Head of caudate nucleus (tissue), 42 donors: ENCODE measurements around the gene PRDM13.
"Not testable (repeated sequence)": the region's sequence is repeated elsewhere in the genome, so short reads cannot be mapped to it uniquely, and the experiment has no call there.

Experiments
- DNase-seq, 42 donors: peaks; one replicate each; pipeline versions ENCODE4 v3.0.0 to v3.0.0-alpha.2; 2020 to 2021; ENCODE audit warnings: mixed read lengths in 7 of 42
- intact Hi-C: fragments of 100-400 bp; cut with DNase I; formaldehyde crosslinking; loops from one replicate; pipeline ENCODE4 v1.15.0; 2022

Gene PRDM13

DNA sequence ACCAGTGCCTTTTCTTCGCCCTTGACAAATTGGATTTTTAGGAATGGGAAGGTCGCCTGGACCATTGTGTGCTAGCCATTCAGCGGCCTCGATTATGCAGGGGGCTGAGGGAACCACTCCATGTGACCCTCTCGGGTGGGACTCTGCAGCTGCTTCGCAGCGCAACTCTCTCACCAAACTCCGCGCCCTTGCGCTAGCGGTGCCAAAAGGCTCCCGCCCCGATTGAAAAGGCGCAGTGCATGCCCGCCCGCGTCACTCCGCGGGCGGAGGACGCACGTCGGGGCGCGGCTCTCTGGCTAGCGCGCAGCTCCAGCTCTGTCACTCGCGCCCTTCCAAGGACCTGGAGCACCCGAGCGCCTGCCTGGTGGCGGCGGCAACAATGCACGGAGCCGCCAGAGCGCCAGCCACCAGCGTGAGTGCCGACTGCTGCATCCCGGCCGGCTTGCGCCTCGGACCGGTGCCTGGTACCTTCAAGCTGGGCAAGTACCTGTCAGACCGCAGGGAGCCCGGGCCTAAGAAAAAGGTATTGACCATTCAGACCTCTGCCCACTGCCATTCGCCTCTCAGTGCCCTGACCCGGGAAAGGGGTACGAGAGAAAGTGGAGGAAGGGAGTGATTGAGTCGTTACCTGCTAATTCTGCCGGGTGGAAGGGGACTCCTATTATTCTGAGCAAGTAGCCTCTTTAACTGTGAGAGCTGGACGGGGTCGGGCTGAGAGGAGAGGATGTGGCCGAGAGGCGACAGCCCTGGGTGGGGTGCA lies at the start of gene PRDM13:
TSS of gene PRDM13 (plus strand) at position 178 of the 760 bp plus-strand sequence. CDS start at position 380, 202 bp downstream.
- intact Hi-C loops = no loop called here

DNA sequence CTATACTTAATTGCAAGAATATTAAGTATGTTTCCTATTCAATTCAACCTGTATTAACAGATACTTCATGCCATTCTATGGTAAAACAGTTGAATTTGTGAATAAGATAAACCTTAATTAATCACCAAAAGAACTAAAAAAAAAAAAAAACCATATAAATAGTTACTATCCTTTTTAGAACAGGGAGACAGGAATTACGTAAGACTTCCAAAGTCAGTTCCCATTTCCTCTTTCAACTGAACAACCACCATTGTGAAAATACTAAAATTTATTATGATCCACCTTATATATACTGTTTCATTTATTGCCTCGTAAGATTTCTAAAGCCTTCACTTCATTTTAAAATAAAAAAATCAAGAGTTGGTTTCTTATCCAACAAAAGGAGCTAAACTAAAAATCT lies 47.6 kb upstream of the PRDM13 start:
- no peak for DNase-seq
- intact Hi-C loops = no loop called here

More for the DNA sequence above, at the start of gene PRDM13:
- DNase-seq = no peak

DNA sequence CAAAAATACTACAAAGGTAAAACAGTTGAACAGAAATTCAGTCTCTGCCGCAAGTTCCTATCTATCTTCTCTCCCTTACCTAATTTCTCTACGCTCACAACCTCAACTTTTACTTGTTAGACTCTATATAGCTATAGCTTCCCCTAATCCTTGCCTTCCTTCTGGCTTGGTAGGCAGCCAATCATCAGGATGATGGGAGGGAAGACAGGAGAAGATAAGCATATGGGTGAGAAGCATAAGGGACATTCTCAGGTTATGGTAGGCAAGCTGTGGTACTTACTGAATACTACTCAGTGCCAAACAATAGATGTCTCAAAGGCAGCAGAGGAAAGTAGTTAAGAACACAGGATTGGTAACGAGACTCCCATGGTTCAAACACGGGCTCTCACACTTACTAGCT lies 46.0 kb upstream of the PRDM13 start:
- DNase-seq = no peak
- intact Hi-C loops = no loop called here

DNA sequence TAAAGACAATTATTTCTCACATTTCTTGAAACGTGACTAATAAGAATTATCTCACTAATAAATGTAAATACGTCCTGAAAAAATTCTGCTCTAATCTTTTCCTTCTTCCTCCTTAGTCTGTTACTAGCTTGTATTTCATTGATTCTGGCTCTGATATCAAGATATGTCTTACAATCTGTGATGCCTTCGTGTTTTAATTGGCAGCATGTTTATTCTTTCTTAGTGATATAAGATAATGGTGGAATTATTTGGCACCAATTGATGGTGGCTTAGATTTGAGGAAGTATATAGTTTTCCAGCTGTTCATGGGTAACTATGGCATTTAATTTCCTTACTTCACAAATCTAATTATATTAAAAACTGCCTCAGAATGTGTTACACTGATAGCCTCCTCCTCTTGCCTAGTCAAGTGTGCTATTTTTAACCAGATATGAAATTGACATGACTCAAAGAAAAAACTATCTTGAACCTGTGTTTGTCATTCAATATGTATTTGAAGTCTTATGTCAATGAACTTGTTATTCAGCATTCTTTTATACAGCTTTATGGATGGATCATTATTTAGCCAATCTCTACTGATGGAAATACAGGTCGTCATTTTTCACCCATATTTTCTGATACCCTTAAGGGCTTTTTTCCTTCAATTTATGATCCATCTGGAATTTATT lies 43.4 kb upstream of the PRDM13 start:
- DNase-seq = no peak
- intact Hi-C loops = no loop called here

DNA sequence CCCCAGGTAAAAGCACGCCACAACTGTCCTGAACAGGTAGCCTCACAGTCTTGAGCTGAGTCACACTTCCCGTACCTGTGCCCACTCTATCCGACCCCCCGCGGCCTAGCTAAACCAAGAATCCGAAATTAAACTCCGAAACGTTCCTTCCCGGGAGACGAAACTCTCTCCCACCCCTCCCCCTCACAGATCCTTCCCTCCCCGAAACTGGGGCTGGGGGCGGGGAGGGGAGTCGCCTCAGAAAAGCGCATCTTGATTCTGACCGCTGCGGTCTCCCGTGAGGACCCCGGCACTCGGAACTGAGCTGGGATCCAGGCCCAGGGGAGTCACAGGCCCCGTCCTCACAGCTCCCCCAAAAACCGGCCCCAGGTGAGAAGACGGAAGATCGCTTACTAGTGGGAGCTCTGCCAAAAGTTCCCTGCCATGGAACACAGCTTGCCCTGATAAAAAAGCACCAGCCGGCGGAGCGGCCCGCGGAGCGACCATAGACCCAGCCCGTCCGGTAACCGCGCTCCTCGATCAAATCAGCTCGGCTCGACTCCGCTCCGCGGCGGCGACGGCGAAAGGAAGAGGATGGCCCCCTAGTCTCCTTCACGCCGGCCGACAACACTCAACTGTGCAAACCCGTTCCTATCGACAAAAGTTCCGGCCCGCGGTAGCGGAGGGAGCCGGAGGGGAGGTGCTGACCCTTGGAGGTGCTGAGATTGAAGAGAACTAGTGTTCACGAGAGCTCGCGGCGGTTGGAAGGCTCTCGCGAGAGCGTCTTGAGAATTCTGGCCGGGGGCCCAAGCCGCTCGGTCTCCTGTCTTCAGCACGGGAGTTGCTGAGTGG lies 38.3 kb upstream of the PRDM13 start, which contains the start of gene CCNC:
TSS of gene CCNC (minus strand) at position 558 of the 831 bp plus-strand sequence. CDS start at position 425, 133 bp downstream.
- DNase-seq = peak; percentile 77 to 95 (median 89)
- intact Hi-C loops = loop anchor here (2.0 kb wide), 1 partner anchor 48 kb away; no protein-coding TSS in a partner anchor

DNA sequence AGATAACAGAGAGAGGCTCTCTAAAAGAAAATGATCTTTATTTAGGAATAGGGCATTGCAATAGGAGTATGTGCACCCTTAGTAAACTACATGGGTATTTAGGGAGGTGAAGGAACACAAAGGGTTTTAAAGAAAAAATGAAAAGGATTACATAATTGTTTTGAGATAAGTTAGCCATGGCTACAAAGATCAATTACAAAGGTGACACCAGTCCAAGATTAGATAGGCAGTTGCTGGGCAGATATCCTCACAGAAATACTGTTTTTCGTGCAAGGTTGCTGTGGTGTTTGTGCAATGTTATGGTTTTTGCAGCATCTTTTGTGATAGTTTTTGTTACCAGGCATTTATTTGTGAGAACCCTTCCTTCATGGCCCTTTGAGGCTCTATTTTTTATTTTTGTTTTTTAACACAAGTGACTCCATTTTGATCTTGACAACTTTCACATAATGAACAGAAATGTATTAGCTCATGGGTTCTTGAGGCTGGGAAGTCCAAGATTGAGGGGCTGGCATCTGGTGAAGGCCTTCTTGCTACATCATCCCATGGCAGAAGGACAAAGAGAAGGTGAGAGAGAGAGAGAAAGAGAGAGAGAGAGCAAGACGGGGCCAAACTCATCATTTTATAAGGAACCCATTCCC lies 32.5 kb upstream of the PRDM13 start:
- DNase-seq = no peak
- intact Hi-C loops = no loop called here

DNA sequence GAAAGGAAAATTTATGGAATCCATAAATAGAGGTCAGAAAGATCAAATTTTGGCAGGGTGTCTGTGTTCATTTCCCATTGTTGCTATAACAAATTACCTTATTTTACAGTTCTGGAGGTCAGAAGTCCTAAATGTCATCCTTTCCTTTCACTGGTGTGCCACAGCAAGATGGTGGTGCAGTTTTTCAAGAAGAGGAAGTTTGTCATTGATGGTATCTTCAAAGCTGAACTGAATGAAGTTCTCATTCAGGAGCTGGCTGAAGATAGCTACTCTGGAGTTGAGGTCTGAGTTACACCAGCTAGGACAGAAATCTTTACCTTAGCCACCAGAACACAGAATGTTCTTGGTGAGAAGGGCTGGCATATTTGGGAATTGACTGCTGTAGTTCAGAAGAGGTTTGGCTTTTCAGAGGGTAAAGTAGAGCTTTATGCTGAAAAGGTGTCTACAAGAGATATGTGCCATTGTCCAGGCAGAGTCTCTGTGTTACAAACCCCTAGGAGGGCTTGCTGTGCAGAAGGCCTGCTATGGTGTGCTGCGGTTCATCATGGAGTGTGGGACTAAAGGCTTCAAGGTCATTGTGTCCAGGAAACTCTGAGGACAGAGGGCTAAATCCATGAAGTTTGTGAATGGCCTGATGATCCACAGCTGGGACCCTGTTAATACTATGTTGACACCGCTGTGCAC lies 30.9 kb upstream of the PRDM13 start:
- DNase-seq = no peak
- intact Hi-C loops = no loop called here

DNA sequence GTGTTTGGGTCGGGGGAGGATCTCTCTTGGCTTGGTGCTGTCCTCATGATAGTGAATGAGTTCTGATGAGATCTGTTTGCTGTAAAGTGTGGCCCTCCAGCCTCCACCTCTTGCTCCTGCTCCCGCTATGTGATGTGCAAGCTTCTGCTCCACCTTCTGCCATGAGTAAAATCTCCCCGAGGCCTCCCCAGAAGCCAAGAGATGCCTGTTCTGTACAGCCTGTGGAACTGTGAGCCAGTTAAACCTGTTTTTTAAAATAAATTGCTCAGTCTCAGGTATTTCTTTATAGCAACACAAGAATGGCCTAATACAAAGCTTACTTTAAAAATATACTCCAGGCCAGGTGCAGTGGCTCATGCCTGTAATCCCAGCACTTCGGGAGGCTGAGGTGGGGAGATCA lies 26.9 kb upstream of the PRDM13 start:
- no peak for DNase-seq
- intact Hi-C loops = no loop called here

DNA sequence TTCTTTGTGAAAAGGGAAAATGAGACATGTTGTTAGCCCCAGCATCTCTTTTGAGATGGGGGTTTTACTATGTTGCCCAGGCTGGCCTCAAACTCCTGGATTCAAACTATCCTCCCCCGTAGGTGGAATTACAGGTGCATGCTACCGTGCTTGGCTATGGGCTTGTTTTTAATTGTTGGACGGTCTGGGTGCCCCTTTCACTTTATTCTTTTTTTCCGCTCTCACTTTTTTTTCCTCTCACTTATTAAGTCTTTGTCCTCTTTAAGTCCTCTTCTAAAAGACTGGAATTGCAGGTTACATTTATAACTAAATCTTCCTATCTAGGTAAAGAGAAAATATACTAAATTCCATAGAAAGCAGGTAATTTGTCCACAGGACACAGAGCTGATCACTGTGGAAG lies 18.8 kb upstream of the PRDM13 start:
- DNase-seq = no peak
- intact Hi-C loops = no loop called here

DNA sequence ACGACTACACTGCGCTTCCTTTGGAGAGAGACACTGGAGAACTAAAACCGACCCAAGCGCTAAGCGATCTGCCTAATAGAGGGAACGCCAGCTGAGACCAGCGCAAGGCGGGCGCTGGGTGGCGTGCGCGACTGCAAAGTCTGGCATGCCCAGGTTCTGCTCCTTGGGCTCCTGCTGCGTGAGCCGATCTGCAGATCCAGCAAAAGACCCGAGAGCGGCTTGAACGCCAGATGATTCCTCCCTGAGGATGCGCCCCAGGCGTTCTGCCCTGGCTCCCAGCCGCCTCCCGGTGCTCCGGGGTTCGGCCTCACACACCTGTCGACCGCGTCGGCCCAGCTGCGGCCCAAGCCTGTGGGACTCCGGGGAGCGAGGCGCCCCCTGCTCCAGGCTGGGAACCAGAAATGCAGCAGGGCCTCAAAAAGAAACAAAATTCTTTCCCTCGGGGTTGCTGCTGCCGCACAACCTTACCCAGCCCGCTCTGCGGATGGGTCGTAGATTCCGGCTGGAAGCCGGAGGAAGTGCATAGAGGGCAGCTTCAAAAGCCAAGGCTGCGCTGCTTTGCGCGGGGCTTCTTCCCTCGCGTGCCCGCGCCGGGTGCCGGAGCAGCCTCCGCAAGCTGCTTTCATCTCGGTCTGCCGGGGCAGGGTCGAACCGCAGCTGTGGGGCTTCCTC lies 17.9 kb upstream of the PRDM13 start:
- intact Hi-C loops = no loop called here
- DNase-seq = peak in 41 of 42 donors; percentile 29 to 82 (median 67)

DNA sequence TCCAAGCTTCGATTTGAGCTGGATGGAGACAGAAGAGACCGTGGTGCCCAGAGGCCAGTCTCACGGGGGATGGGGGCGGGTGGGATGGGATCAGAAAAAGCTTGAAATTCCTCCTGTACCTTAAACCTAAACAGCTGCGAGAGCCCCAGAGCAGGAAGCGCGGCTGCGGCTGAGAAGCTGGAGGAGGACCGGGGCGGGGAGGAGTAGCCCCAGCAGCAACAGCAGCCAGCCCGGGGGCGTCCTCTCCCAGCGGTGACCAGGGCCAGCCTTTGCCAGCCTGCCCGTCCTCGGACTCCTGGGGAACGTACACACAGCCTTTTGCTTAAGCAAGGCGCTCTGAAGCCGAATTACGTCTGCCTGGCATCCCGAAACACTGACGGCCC lies 17.4 kb upstream of the PRDM13 start:
- no peak for DNase-seq
- intact Hi-C loops = no loop called here

DNA sequence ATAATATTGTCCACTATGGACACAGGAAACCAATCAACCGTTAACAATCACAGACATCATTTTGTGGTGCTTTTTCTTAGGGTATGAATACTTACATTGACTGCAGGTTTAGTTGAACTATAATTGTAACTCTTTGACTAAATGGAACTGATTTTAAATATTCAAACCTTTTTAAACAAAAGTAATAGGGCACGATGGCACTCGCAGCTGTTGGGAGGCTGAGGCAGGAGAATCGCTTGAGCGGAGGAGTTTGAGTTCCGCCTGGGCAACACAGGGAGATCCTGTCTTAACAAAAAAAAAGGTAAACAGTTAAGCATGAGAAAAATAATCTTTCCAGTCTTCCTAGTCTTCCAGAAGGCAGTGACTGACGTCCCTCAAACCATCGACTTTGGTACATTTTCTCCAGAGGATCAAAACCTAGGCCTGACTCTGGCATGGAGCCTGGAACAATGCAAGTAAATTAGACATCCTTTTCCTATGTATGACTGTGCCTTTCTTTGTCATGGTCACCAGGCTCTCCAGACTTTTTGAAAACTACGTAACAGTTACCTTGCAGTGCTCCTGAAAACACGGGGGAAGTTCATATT lies 16.6 kb upstream of the PRDM13 start:
- DNase-seq = no peak
- intact Hi-C loops = loop anchor here (10.0 kb wide), 1 partner anchor 875 kb away; the partner anchor contains the start of gene SIM1

DNA sequence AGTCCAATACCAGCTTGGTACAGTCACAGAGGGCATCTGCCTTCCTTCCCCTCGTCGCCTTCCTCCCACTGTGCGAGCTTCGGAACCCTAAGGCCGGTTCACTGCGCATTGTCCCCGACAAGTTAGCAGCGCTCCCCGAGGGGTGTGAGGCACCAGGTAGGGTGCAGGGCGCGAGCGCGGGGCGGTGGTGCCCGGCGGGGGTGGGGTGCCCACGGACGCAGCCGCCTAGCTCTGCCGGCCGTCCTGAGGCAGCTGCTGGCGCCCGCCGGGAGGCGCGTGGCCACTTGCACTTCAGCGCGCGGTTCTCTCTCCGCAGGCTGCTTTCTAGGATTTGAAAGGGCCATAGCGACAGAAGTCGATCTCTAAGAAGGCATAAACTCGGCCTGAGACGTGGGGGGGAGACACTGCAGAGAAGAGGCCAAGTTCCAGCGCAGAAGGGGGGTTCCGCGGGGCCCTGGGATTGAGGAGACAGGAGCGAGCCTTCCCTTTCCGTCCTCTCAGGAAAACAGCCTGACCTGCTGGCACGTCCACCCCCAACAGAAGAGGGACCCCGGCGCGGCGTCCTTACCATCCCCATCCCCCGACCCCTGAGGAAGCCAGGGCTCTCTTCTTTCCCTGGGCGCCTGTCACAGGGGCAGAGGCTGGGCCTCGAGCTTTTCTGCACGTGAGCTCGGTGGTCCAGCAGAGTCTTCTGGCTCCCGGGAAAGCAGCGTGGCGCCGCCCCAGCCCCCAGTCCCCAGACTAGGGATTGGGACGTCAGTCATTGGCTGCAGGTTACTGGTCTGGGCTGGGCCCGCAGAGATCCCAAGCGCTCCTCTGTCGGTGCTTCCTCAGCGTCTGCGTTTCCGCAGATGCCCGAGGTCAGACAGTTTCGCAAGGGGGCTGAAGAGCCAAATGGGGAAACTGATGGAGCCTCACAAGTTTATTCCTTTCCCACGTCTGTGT lies 15.6 kb upstream of the PRDM13 start:
- no peak for DNase-seq
- intact Hi-C loops = loop anchor here (10.0 kb wide), 1 partner anchor 874 kb away; the partner anchor contains the start of gene SIM1

DNA sequence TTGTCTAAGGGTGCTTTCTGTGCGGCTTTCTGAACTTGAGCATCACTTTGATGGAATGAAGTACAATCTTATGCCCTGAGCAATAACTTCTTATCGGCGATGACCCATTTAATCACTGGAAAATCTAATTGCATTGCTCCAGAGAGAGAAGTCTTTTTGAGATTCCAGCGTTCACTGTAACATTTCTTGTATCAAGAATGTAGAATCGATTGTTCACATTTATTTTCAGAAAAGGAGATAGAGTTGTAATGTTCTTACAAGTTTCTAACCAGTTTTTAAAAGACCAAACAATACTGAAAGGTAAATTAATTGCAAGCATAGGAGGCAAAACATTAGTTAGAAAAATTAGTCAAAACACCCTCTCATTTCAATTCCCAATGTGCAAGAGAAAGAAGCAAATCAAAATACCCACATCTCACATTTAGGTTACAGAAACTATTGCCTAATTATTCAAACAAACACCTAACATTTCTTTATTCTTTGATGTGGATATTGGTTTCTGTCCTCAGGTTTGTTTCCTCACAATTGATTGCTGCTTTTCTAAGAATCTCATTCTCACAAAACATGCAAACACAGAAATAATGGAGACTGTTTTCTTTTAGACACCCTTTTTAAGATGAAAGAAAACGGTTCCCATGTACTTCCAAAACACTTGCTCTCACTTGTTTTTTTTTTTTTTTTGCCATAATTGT lies 14.8 kb upstream of the PRDM13 start:
- no peak for DNase-seq
- intact Hi-C loops = loop anchor here (10.0 kb wide), 1 partner anchor 873 kb away; the partner anchor contains the start of gene SIM1

DNA sequence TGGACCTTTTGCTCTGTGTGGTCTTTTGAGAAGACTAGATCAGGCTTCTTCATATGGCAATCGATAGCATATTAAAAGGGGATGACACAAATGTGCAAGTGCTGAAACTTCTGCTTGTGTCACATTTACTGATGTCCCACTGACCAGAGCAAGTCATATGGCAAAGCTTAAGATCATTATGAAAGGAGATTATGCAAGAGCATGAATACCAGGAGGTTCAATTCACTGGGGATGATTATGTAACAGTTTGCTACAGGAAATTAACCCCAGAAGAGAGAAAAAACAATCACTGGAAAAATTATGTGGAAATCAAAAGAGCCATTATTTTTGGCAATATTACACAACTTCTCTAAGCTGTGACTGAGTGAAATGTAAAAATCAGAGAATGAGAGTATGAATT lies 13.7 kb upstream of the PRDM13 start:
- intact Hi-C loops = loop anchor here (10.0 kb wide), 1 partner anchor 872 kb away; the partner anchor contains the start of gene SIM1
- DNase-seq = no peak

DNA sequence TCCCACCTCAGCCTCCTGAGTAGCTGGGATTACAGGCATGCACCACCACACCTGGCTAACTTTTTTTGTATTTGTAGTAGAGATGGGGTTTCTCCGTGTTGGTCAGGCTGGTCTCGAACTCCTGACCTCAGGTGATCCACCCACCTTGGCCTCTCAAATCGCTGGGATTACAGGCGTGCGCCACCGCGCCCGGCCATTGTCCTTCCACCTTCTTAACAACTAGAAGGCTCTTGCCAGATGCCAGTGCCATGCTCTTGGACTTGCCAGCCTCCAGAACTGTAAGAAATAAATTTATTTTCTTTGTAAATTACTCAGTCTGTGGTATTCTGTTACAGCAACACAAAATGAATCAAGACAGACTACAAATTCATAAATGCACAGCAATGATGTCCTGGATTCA lies 11.9 kb upstream of the PRDM13 start:
- intact Hi-C loops = loop anchor here (10.0 kb wide), 1 partner anchor 870 kb away; the partner anchor contains the start of gene SIM1
- DNase-seq = not testable (repeated sequence)
